HepG2 (cell line): ENCODE results near the gene ADCY9. TPM values are rescaled to one million over a fixed set of nuclear protein-coding genes. Genes with fewer than 3 reads are reported as not detected.
A peak's percentile ranks its signal among the peaks of the same experiment; 100 is the strongest.

ENCODE experiments used
- ARNT2 ChIP-seq: sonication (generic); formaldehyde crosslinking; IDR thresholded peaks from 2 replicates; pipeline ENCODE4 v1.8.0; 2022; ENCODE audit warnings: mild to moderate bottlenecking, low read depth, missing genetic modification reagents, moderate library complexity
- GABPB1 ChIP-seq: IDR thresholded peaks from 2 replicates; pipeline ENCODE4 v1.6.1; 2016; ENCODE audit warnings: mild to moderate bottlenecking, missing genetic modification reagents, moderate library complexity, missing compliant biosample characterization
- HOXA3 ChIP-seq: sonication (generic); formaldehyde crosslinking; IDR thresholded peaks from 2 replicates; pipeline ENCODE4 v1.5.0; 2020; ENCODE audit warnings: missing genetic modification reagents
- IKZF1 ChIP-seq: fragments of 450-650 bp; IDR thresholded peaks from 2 replicates; pipeline ENCODE4 v1.7.1; 2016
- KMT2B ChIP-seq: IDR thresholded peaks from 2 replicates; pipeline ENCODE4 v1.6.1; 2016; ENCODE audit warnings: missing genetic modification reagents, missing compliant biosample characterization
- MIER2 ChIP-seq: IDR thresholded peaks from 2 replicates; pipeline ENCODE4 v1.6.1; 2016; ENCODE audit warnings: missing biosample characterization, missing genetic modification reagents
- NFE2 ChIP-seq: sonication (generic); formaldehyde crosslinking; IDR thresholded peaks from 2 replicates; pipeline ENCODE4 v1.4.0; 2020; ENCODE audit warnings: missing genetic modification reagents
- PAX8 ChIP-seq: sonication (generic); formaldehyde crosslinking; IDR thresholded peaks from 2 replicates; pipeline ENCODE4 v1.8.0; 2022; ENCODE audit warnings: mild to moderate bottlenecking, missing genetic modification reagents, borderline replicate concordance
- POLR2AphosphoS5 ChIP-seq: IDR thresholded peaks from 2 replicates; pipeline ENCODE4 v1.6.1; 2012; ENCODE audit warnings: low read depth, low read length
- SMARCC2 ChIP-seq: fragments of 450-650 bp; IDR thresholded peaks from 2 replicates; pipeline ENCODE4 v1.6.1; 2017; ENCODE audit warnings: antibody characterized with exemption, mild to moderate bottlenecking
- THAP11 ChIP-seq: IDR thresholded peaks from 2 replicates; pipeline ENCODE4 v1.6.1; 2016; ENCODE audit warnings: missing biosample characterization, missing genetic modification reagents
- ZFP36 ChIP-seq: fragments of 150-350 bp; IDR thresholded peaks from 2 replicates; pipeline ENCODE4 v1.6.1; 2018; ENCODE audit warnings: borderline replicate concordance, low read length, low read depth; ENCODE audit not compliant: partially characterized antibody
- ZNF589 ChIP-seq: sonication (generic); formaldehyde crosslinking; conservative IDR thresholded peaks from 2 replicates; pipeline ENCODE4 v1.8.0; 2022; ENCODE audit warnings: mild to moderate bottlenecking, moderate library complexity, missing genetic modification reagents
- ZNF644 ChIP-seq: IDR thresholded peaks from 2 replicates; pipeline ENCODE4 v1.6.1; 2016; ENCODE audit warnings: low read depth
- ZNF678 ChIP-seq: sonication (generic); formaldehyde crosslinking; IDR thresholded peaks from 2 replicates; pipeline ENCODE4 v1.4.0; 2020; ENCODE audit warnings: mild to moderate bottlenecking, missing genetic modification reagents
- ZNF772 ChIP-seq: sonication (generic); formaldehyde crosslinking; IDR thresholded peaks from 2 replicates; pipeline ENCODE4 v1.5.0; 2020; ENCODE audit warnings: mild to moderate bottlenecking, missing genetic modification reagents
- polyA plus RNA-seq, 8 experiments: library from polyadenylated mRNA; depleted of rRNA in 3 of 8; stranded (reverse) in 7 of 8; unstranded in 1 of 8; fragments of >200 nt; fragmentation: Illumina TruSeq in 4 of 8; extraction: Trizol in 4 of 8; gene quantifications; 2 replicates each; pipeline versions ENCODE4 v1.2.1 to v1.2.3, GENCODE V29; 2011 to 2016; ENCODE audit warnings: low read depth in 4 of 8, missing spikeins in 1 of 8, mixed read lengths in 1 of 8; ENCODE audit not compliant: insufficient read depth in 1 of 8
- total RNA-seq, 5 experiments: library from RNA; depleted of rRNA; stranded (reverse); fragments of >200 nt; fragmentation: Illumina TruSeq; extraction: Trizol; gene quantifications; 2 replicates each; pipeline ENCODE4 v1.2.3, GENCODE V29; 2016; ENCODE audit warnings: low read depth in 1 of 5
- TF ChIP-seq, protein P1 (sequence below): sonication (generic); formaldehyde crosslinking; IDR thresholded peaks from 2 replicates; pipeline ENCODE4 v1.4.0; 2020; ENCODE audit warnings: missing genetic modification reagents, borderline replicate concordance
- TF ChIP-seq, protein P2 (sequence below): sonication (generic); formaldehyde crosslinking; IDR thresholded peaks from 2 replicates; pipeline ENCODE4 v1.4.0; 2020; ENCODE audit warnings: missing genetic modification reagents; ENCODE audit errors: not compliant biosample characterization
- TF ChIP-seq, protein P3 (sequence below): IDR thresholded peaks from 2 replicates; pipeline ENCODE4 v1.4.0; 2020; ENCODE audit warnings: mild to moderate bottlenecking, missing genetic modification reagents
- TF ChIP-seq, protein P4 (sequence below): sonication (generic); formaldehyde crosslinking; IDR thresholded peaks from 2 replicates; pipeline ENCODE4 v1.4.0; 2020; ENCODE audit warnings: missing genetic modification reagents, borderline replicate concordance

Gene ADCY9
- total and polyA plus RNA-seq, 2 of the 13 experiments (the other 11 are each of a cell fraction or from before 2014, with no cell fraction given): 11.2 to 13.9 TPM

DNA sequence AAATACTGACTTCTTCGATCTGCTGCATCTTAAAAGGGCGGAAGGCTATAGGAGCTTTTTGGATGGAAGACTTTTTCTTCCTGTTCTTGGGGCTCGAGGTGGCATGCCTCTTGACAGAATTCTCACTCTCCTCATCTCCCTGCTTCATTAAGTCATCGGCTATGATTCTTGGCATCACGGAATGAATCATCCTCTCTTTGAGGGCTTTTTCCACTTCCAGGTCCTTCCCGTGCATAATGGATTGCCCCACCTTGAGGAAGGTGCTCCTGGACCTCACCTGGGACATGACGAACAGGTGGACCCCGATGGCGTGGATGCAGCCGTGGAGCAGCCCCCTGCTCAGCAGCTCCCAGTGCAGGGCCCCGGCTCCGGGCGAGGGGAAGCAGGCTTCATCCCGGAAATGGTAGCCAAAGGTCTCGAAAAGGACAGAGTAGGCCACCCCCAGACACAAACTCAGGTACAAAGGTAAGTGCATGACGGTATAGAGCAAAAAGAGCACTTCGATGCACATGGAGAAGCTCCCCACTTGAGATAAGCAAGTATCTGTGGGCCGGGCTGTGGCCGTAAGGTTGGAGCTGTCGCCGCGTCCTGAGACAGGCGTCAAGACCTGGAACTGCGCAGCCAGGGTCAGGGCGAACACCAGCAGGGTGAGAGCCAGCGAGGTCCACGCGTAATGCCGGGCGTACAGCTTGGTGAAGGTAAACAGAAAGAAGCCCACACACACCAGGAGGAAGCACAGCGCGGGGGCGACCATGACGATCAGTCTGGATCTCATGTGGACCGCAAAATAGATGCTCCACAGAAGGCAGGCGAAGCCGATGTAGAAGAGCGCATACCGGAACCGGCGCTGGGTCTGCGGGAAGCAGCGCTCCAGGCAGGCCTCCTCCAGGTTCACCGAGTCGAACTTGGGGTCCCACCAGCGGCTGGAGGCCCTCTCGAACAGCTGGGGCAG is 1.7 kb downstream of the ADCY9 start (continued):
- TF ChIP-seq, protein P1, sequence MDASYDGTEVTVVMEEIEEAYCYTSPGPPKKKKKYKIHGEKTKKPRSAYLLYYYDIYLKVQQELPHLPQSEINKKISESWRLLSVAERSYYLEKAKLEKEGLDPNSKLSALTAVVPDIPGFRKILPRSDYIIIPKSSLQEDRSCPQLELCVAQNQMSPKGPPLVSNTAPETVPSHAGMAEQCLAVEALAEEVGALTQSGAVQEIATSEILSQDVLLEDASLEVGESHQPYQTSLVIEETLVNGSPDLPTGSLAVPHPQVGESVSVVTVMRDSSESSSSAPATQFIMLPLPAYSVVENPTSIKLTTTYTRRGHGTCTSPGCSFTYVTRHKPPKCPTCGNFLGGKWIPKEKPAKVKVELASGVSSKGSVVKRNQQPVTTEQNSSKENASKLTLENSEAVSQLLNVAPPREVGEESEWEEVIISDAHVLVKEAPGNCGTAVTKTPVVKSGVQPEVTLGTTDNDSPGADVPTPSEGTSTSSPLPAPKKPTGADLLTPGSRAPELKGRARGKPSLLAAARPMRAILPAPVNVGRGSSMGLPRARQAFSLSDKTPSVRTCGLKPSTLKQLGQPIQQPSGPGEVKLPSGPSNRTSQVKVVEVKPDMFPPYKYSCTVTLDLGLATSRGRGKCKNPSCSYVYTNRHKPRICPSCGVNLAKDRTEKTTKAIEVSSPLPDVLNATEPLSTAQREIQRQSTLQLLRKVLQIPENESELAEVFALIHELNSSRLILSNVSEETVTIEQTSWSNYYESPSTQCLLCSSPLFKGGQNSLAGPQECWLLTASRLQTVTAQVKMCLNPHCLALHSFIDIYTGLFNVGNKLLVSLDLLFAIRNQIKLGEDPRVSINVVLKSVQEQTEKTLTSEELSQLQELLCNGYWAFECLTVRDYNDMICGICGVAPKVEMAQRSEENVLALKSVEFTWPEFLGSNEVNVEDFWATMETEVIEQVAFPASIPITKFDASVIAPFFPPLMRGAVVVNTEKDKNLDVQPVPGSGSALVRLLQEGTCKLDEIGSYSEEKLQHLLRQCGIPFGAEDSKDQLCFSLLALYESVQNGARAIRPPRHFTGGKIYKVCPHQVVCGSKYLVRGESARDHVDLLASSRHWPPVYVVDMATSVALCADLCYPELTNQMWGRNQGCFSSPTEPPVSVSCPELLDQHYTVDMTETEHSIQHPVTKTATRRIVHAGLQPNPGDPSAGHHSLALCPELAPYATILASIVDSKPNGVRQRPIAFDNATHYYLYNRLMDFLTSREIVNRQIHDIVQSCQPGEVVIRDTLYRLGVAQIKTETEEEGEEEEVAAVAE (CRISPR knock-in tag): peak; percentile 23; the same call in 1 of the 2 replicates
- no peak for TF ChIP-seq SMARCC2
- TF ChIP-seq MIER2 (CRISPR knock-in tag): no peak
- no peak for TF ChIP-seq PAX8 (CRISPR knock-in tag)
- TF ChIP-seq HOXA3 (CRISPR knock-in tag): no peak
- no peak for TF ChIP-seq THAP11
- TF ChIP-seq ZNF772: no peak
- no peak for TF ChIP-seq ZFP36
- TF ChIP-seq, protein P2, sequence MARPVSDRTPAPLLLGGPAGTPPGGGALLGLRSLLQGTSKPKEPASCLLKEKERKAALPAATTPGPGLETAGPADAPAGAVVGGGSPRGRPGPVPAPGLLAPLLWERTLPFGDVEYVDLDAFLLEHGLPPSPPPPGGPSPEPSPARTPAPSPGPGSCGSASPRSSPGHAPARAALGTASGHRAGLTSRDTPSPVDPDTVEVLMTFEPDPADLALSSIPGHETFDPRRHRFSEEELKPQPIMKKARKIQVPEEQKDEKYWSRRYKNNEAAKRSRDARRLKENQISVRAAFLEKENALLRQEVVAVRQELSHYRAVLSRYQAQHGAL: no peak
- TF ChIP-seq GABPB1 (CRISPR knock-in tag): 0 out of 2 replicates have a peak, but pooled peaks have one; percentile 10
- TF ChIP-seq, protein P3, sequence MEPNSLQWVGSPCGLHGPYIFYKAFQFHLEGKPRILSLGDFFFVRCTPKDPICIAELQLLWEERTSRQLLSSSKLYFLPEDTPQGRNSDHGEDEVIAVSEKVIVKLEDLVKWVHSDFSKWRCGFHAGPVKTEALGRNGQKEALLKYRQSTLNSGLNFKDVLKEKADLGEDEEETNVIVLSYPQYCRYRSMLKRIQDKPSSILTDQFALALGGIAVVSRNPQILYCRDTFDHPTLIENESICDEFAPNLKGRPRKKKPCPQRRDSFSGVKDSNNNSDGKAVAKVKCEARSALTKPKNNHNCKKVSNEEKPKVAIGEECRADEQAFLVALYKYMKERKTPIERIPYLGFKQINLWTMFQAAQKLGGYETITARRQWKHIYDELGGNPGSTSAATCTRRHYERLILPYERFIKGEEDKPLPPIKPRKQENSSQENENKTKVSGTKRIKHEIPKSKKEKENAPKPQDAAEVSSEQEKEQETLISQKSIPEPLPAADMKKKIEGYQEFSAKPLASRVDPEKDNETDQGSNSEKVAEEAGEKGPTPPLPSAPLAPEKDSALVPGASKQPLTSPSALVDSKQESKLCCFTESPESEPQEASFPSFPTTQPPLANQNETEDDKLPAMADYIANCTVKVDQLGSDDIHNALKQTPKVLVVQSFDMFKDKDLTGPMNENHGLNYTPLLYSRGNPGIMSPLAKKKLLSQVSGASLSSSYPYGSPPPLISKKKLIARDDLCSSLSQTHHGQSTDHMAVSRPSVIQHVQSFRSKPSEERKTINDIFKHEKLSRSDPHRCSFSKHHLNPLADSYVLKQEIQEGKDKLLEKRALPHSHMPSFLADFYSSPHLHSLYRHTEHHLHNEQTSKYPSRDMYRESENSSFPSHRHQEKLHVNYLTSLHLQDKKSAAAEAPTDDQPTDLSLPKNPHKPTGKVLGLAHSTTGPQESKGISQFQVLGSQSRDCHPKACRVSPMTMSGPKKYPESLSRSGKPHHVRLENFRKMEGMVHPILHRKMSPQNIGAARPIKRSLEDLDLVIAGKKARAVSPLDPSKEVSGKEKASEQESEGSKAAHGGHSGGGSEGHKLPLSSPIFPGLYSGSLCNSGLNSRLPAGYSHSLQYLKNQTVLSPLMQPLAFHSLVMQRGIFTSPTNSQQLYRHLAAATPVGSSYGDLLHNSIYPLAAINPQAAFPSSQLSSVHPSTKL (CRISPR knock-in tag): no peak
- TF ChIP-seq, protein P4, sequence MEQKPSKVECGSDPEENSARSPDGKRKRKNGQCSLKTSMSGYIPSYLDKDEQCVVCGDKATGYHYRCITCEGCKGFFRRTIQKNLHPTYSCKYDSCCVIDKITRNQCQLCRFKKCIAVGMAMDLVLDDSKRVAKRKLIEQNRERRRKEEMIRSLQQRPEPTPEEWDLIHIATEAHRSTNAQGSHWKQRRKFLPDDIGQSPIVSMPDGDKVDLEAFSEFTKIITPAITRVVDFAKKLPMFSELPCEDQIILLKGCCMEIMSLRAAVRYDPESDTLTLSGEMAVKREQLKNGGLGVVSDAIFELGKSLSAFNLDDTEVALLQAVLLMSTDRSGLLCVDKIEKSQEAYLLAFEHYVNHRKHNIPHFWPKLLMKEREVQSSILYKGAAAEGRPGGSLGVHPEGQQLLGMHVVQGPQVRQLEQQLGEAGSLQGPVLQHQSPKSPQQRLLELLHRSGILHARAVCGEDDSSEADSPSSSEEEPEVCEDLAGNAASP: no peak
- TF ChIP-seq IKZF1: no peak
- no peak for TF ChIP-seq POLR2AphosphoS5
- no peak for TF ChIP-seq ZNF644 (CRISPR knock-in tag)
- no peak for TF ChIP-seq KMT2B (CRISPR knock-in tag)
- TF ChIP-seq ARNT2 (CRISPR knock-in tag): no peak
- TF ChIP-seq NFE2 (CRISPR knock-in tag): no peak
- no peak for TF ChIP-seq ZNF678 (CRISPR knock-in tag)
- no peak for TF ChIP-seq ZNF589
